Endothelial cell (in vitro differentiated cells): ENCODE data around the gene CLIP4. TPM values are rescaled to one million over a fixed set of nuclear protein-coding genes. Genes with fewer than 3 reads are reported as not detected.
"Not testable (repeated sequence)": the region's sequence is repeated elsewhere in the genome, so short reads cannot be mapped to it uniquely, and the experiment has no call there.

Experiments
- DNase-seq: peaks from one replicate; pipeline ENCODE4 v3.0.0; 2021; ENCODE audit warnings: low spot score
- H3K27ac Mint-ChIP-seq: one replicate; pipeline ENCODE4 v1.8.0; 2021; ENCODE audit warnings: mixed read lengths, inconsistent platforms; ENCODE audit not compliant: unreplicated experiment
- H3K27me3 Mint-ChIP-seq: one replicate; pipeline ENCODE4 v1.8.0; 2021; ENCODE audit warnings: mild to moderate bottlenecking, moderate library complexity, mixed read lengths, inconsistent platforms; ENCODE audit not compliant: unreplicated experiment
- H3K36me3 Mint-ChIP-seq: one replicate; pipeline ENCODE4 v1.8.0; 2021; ENCODE audit warnings: mild to moderate bottlenecking, low read depth, mixed read lengths, inconsistent platforms; ENCODE audit not compliant: unreplicated experiment
- H3K4me1 Mint-ChIP-seq: one replicate; pipeline ENCODE4 v1.8.0; 2021; ENCODE audit warnings: mild to moderate bottlenecking, mixed read lengths, inconsistent platforms; ENCODE audit not compliant: unreplicated experiment
- H3K4me3 Mint-ChIP-seq: one replicate; pipeline ENCODE4 v1.8.0; 2021; ENCODE audit warnings: mild to moderate bottlenecking, mixed read lengths, inconsistent platforms; ENCODE audit not compliant: unreplicated experiment
- H3K9me3 Mint-ChIP-seq: one replicate; pipeline ENCODE4 v1.8.0; 2021; ENCODE audit warnings: mixed read lengths, inconsistent platforms; ENCODE audit not compliant: unreplicated experiment
- CTCF ChIP-seq: fragments of 200-600 bp; sonication (generic); IDR thresholded peaks from one replicate; pipeline ENCODE4 v1.5.0; 2021; ENCODE audit warnings: antibody characterized with exemption; ENCODE audit not compliant: unreplicated experiment
- total RNA-seq: library from RNA; stranded (reverse); fragmentation: NEBNext Ultra II Directional; extraction: Animal tissue kit (Norgen Biotek cat#: 25700); gene quantifications from one replicate; pipeline ENCODE4 v1.2.1, GENCODE V29; 2021; ENCODE audit not compliant: unreplicated experiment

Gene CLIP4
- total RNA-seq, 1 donor from 2014 or later: 0.46 TPM

- Mint-ChIP-seq H3K36me3 (peaks cover 3% of the 10 kb centered on the region), H3K4me1 (no peaks in the 10 kb centered on the region), H3K27ac (peak overlapping the region; percentile 14), H3K9me3 (no peaks in the 10 kb centered on the region), H3K4me3 (no peak overlapping the region), H3K27me3 (no peaks in the 10 kb centered on the region)
- no peak for DNase-seq
- TF ChIP-seq CTCF: no peak
Measured at GRCh38 chr2:29080886-29081743, 34.1 kb upstream of the CLIP4 start.

DNA sequence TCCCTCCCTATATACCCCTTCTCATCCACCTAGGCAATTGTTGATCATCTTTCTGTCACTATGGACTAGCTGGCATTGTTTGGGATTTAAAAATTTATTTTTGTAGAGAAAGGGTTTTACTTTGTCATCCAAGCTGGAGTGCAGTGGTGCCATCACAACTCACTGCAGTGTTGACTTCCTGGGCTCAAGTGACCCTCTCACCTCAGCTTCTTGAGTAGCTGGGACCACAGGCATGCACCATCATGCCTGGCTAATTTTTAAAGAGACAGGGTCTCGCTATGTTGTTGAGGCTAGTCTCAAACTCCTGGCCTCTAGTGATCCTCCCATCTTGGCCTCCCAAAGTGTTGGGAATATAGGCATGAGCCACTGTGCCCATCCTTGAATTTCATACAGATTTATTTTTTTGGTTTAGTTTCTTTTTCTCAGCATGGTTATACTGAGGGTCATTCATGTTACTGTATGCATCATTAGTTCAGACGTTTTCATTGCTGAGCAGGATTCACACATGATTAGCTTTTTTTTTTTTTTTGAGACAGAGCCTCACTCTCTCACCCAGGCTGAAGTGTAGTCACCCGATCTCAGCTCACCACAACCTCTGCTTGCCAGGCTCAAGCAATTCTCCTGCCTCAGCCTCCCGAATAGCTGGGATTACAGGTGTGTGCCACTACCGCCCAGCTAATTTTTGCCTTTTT lies 32.3 kb upstream of the CLIP4 start:
- H3K9me3 Mint-ChIP-seq: no peaks in the 10 kb centered on the region
- DNase-seq: no peak
- no peak for TF ChIP-seq CTCF
- H3K4me1 Mint-ChIP-seq: no peaks in the 10 kb centered on the region
- H3K27ac Mint-ChIP-seq: no peak overlapping the region
- no peaks in the 10 kb centered on the region for H3K27me3 Mint-ChIP-seq
- no peak overlapping the region for H3K4me3 Mint-ChIP-seq
- peaks cover 3% of the 10 kb centered on the region for H3K36me3 Mint-ChIP-seq

GRCh38 chr2:29084554-29084953 lies 30.7 kb upstream of the CLIP4 start:
- H3K4me3 Mint-ChIP-seq: no peak overlapping the region
- no peaks in the 10 kb centered on the region for H3K9me3 Mint-ChIP-seq

DNA sequence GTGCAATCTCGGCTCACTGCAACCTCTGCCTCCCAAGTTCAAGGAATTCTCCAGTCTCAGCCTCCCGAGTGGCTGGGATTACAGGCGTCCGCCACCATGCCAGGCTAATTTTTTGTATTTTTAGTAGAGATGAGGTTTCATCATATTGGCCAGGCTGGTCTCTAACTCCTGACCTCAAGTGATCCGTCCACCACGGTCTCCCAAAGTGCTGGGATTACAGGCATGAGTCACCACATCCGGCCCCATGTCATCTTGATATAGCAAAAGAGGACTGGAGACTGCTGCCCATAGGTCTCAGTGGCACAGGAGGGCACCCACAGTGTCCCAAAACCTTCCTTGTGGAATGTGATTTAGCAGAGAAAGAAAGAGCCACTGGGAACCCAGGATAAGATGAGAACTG lies 24.9 kb upstream of the CLIP4 start:
- not testable (repeated sequence) for H3K27ac Mint-ChIP-seq, H3K27me3 Mint-ChIP-seq, H3K36me3 Mint-ChIP-seq, H3K9me3 Mint-ChIP-seq, H3K4me1 Mint-ChIP-seq, DNase-seq, H3K4me3 Mint-ChIP-seq

More at GRCh38 chr2:29084554-29084953, 30.7 kb upstream of the CLIP4 start:
- no peak for TF ChIP-seq CTCF
- H3K27me3 Mint-ChIP-seq: no peaks in the 10 kb centered on the region
- peaks cover 3% of the 10 kb centered on the region for H3K36me3 Mint-ChIP-seq
- no peak for DNase-seq
- H3K27ac Mint-ChIP-seq: no peak overlapping the region
- H3K4me1 Mint-ChIP-seq: no peaks in the 10 kb centered on the region

GRCh38 chr2:29096969-29097368 lies 18.2 kb upstream of the CLIP4 start:
- no peak for TF ChIP-seq CTCF
- H3K4me3 Mint-ChIP-seq: no peak overlapping the region
- H3K27ac Mint-ChIP-seq: no peak overlapping the region
- no peaks in the 10 kb centered on the region for H3K36me3 Mint-ChIP-seq
- no peaks in the 10 kb centered on the region for H3K27me3 Mint-ChIP-seq
- no peaks in the 10 kb centered on the region for H3K4me1 Mint-ChIP-seq
- no peaks in the 10 kb centered on the region for H3K9me3 Mint-ChIP-seq
- no peak for DNase-seq
